GM06990 (cell line): ENCODE data around the gene TRAPPC3L.

ENCODE experiments used
- DNase-seq: peaks from one replicate; pipeline ENCODE4 v3.0.0-alpha.2; 2011; ENCODE audit not compliant: insufficient read length; ENCODE audit errors: extremely low read depth
- H3K27me3 ChIP-seq: replicated peaks from 2 replicates; pipeline ENCODE4 v1.6.0; 2011; ENCODE audit warnings: low read length; ENCODE audit not compliant: control insufficient read depth, insufficient read depth
- H3K36me3 ChIP-seq: 2 replicates; pipeline ENCODE4 v1.5.1; 2011; ENCODE audit warnings: low read length; ENCODE audit not compliant: control insufficient read depth, insufficient read depth
- H3K4me3 ChIP-seq: replicated peaks from 2 replicates; pipeline ENCODE4 v1.5.1; 2011; ENCODE audit warnings: low read depth, mild to moderate bottlenecking, control low read depth, low read length
- TF ChIP-seq, protein P1 (sequence below): IDR thresholded peaks from 2 replicates; pipeline ENCODE4 v1.5.1; 2011; ENCODE audit warnings: low read length, control low read depth, mild to moderate bottlenecking, inconsistent platforms; ENCODE audit not compliant: insufficient read depth, poor library complexity, severe bottlenecking

TRAPPC3L gene

DNA sequence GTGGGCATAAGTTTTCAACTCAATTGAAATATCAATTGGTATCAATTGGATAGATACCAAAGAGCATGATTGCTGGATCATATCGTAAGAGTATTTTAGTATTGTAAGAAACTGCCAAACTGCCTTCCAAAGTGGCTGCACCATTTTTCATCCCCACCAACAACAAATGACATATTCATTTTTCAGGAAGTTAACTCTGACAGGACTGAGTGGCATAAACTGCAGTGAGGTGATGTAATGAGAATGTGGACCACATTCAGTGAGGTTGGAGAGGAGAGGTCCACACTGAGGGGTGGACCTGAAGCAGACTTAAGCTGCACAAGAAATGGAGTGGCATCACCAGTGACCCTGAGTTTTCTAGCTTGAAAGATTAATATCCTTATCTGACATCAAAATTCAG, 95.9 kb downstream of the TRAPPC3L start:
- no peaks in the 10 kb centered on the region for H3K27me3 ChIP-seq
- H3K4me3 ChIP-seq, result no peak overlapping the region
- TF ChIP-seq, protein P1, sequence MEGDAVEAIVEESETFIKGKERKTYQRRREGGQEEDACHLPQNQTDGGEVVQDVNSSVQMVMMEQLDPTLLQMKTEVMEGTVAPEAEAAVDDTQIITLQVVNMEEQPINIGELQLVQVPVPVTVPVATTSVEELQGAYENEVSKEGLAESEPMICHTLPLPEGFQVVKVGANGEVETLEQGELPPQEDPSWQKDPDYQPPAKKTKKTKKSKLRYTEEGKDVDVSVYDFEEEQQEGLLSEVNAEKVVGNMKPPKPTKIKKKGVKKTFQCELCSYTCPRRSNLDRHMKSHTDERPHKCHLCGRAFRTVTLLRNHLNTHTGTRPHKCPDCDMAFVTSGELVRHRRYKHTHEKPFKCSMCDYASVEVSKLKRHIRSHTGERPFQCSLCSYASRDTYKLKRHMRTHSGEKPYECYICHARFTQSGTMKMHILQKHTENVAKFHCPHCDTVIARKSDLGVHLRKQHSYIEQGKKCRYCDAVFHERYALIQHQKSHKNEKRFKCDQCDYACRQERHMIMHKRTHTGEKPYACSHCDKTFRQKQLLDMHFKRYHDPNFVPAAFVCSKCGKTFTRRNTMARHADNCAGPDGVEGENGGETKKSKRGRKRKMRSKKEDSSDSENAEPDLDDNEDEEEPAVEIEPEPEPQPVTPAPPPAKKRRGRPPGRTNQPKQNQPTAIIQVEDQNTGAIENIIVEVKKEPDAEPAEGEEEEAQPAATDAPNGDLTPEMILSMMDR, result no peak
- DNase-seq, result no peak
- no peaks in the 10 kb centered on the region for H3K36me3 ChIP-seq

DNA sequence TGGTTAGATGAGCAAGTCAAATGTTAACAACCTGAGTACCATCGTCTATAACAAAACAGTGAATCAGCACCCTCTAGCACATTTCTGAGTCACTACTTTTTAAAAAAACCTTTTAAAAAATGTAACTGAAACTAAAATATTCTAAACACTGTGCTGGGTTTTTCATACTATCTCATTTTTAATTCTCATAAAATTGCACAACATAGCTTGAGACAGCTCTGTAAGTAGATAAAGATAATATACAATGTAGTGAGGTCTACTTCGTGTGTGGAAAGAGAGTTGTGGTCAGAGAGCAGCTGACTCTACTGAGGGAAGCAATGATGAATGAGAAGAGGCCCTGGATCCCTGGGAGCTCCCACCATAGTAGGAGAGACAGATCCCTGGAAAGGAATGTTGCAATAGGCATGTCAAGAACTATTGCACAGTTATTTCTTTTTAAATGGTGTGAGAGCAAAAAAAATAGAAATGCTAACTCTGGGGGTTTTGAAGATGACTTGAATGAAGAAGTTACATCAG, 97.9 kb downstream of the TRAPPC3L start:
- Histone ChIP-seq H3K36me3 (no peaks in the 10 kb centered on the region), H3K27me3 (no peaks in the 10 kb centered on the region), H3K4me3 (no peak overlapping the region)
- TF ChIP-seq, protein P1, result peak; percentile 8
- no peak for DNase-seq

DNA sequence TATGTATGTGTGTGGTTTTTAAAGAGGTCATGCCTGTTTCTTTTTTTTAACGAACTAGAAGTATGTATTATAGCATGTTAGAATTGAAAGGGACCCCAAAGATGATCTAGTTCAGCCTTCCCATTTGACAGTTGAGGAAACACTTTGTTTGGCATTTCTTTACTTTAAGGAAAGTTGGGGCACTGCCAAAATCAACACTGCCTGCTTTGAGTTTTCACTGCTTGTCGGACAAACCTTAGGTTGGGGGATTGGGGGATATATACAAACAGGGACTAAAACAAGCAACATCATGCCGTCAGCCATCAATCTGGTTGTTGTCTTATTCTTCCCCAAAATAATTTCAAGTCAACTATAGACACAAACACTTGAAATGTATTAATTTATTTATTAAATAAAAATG, 98.4 kb downstream of the TRAPPC3L start:
- no peaks in the 10 kb centered on the region for H3K27me3 ChIP-seq
- H3K36me3 ChIP-seq, result no peaks in the 10 kb centered on the region
- TF ChIP-seq, protein P1, result no peak
- no peak overlapping the region for H3K4me3 ChIP-seq
- no peak for DNase-seq

DNA sequence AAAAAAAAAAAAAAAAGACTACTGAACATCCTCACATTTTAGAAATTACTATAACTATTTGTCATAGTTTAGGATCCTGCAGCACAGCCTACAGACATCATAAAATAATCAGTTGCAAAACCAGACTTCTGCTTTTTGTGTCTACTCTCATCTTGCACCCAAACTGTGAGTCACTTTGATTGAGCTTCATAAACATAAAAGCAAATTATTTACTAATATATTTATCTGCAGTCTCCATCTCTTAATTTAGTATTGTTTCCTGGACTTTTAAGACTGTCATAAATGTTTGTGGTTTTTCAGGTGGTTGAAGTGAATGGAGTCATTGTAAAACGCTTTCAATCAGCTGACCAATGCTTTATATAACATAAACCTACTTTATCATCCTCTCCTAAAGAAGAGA, 99.1 kb downstream of the TRAPPC3L start:
- DNase-seq, result no peak
- H3K27me3 ChIP-seq, result no peaks in the 10 kb centered on the region
- H3K4me3 ChIP-seq, result no peak overlapping the region
- H3K36me3 ChIP-seq, result no peaks in the 10 kb centered on the region
- TF ChIP-seq, protein P1, result no peak

DNA sequence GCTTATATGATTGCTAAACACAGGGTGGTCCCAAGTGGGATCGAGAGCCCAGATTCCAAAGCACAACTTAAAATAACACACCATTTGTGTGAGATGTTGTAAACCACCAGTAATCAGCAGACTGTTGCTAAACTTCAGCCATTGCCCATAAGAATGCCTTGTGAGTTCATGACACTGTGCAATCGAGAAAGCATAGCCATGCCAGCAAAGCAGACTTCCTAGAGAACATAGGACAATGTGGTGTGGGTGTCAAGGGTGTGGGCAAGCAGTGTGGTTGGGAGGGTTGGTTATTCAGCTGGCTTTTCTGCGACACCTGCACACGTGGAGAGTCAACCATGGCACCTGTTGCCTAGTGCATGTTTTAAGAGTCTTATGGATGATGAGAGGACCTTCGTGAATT, 100.4 kb downstream of the TRAPPC3L start:
- DNase-seq, result no peak
- TF ChIP-seq, protein P1, result no peak
- no peak overlapping the region for H3K4me3 ChIP-seq

More for the DNA sequence above, 100.4 kb downstream of the TRAPPC3L start:
- no peaks in the 10 kb centered on the region for H3K27me3 ChIP-seq
- H3K36me3 ChIP-seq, result no peaks in the 10 kb centered on the region
